Limb (tissue), 2 donors: ENCODE data around the gene JAKMIP3.
A peak's percentile ranks its signal among the peaks of the same experiment; 100 is the strongest.

Experiments
- DNase-seq, 2 donors: peaks; one replicate each; pipeline ENCODE4 v3.0.0-alpha.2; 2016; ENCODE audit errors: extremely low spot score in 2 of 2

JAKMIP3 gene

GRCh38 chr10:132110111-132110521, 44.4 kb downstream of the JAKMIP3 start:
- DNase-seq, result peak; percentile 7 to 34

GRCh38 chr10:132110713-132111112, 45.0 kb downstream of the JAKMIP3 start:
- DNase-seq, result peak in 1 of 2 donors; percentile 13

- peak in 1 of 2 donors; percentile 8 for DNase-seq
Observed at GRCh38 chr10:132111121-132111731, 45.5 kb downstream of the JAKMIP3 start.

- DNase-seq, result peak in 1 of 2 donors; percentile 21
Observed at GRCh38 chr10:132111871-132112341, 46.2 kb downstream of the JAKMIP3 start.

- no peak for DNase-seq
Observed at GRCh38 chr10:132112611-132113010, 46.9 kb downstream of the JAKMIP3 start.

GRCh38 chr10:132113206-132113605, 47.5 kb downstream of the JAKMIP3 start:
- no peak for DNase-seq

GRCh38 chr10:132113766-132114365, 48.1 kb downstream of the JAKMIP3 start:
- DNase-seq, result no peak

- no peak for DNase-seq
Observed at GRCh38 chr10:132114953-132115520, 49.3 kb downstream of the JAKMIP3 start.
